Heart right ventricle (tissue), 16 donors: ENCODE data around the gene SLC16A8. TPM values are rescaled to one million over a fixed set of nuclear protein-coding genes. Genes with fewer than 3 reads are reported as not detected.

ENCODE experiments used
- ATAC-seq, 8 donors: fragments of 200-7000 bp; cut with Tn5 transposase; one replicate each; pipeline ENCODE4 v1.9.1; 2020; ENCODE audit warnings: mild to moderate bottlenecking in 8 of 8, moderate library complexity in 8 of 8, moderate number of reproducible peaks in 1 of 8
- DNase-seq, 2 donors: peaks; one replicate each; pipeline ENCODE4 v3.0.0-alpha.2; 2020
- H3K27ac ChIP-seq, 10 donors: fragments of 200-600 bp; sonication (generic) in 2 of 10; one replicate each; pipeline versions ENCODE4 v1.5.0 to v1.8.0; 2020 to 2022; ENCODE audit warnings: mild to moderate bottlenecking in 3 of 10
- H3K27me3 ChIP-seq, 7 donors: fragments of 200-600 bp; one replicate each; pipeline ENCODE4 v1.8.0; 2021 to 2022; ENCODE audit warnings: mild to moderate bottlenecking in 2 of 7
- H3K36me3 ChIP-seq, 9 donors: fragments of 200-600 bp; sonication (generic) in 1 of 9; one replicate each; pipeline versions ENCODE4 v1.5.0 to v1.8.0; 2020 to 2022; ENCODE audit warnings: mild to moderate bottlenecking in 2 of 9
- H3K4me1 ChIP-seq, 9 donors: fragments of 200-600 bp; sonication (generic) in 1 of 9; one replicate each; pipeline versions ENCODE4 v1.5.0 to v1.8.0; 2020 to 2022; ENCODE audit warnings: mild to moderate bottlenecking in 4 of 9
- H3K4me3 ChIP-seq, 10 donors: fragments of 200-600 bp; sonication (generic) in 2 of 10; one replicate each; pipeline versions ENCODE4 v1.5.0 to v1.8.0; 2020 to 2022; ENCODE audit warnings: mild to moderate bottlenecking in 7 of 10, moderate library complexity in 2 of 10
- H3K9me3 ChIP-seq, 11 donors: fragments of 200-600 bp in 10 of 11; sonication (generic) in 2 of 11; one replicate each; pipeline versions ENCODE4 v1.5.0 to v1.8.0; 2013 to 2022; ENCODE audit warnings: mild to moderate bottlenecking in 2 of 11, control low read depth in 1 of 11, moderate library complexity in 1 of 11
- WGBS, 2 donors: extraction: QIAGEN DNeasy Blood & Tissue Kit; methylation state at CpG; one replicate each; pipeline ENCODE4 v1.1.7; 2013; ENCODE audit warnings: inconsistent platforms in 1 of 2; 5-methylcytosine and 5-hydroxymethylcytosine counted together
- intact Hi-C, 10 donors: fragments of 100-400 bp; cut with DNase I; formaldehyde crosslinking; loops; one replicate each; pipeline versions ENCODE4 v1.11.1 to v1.14.2; 2022
- polyA plus RNA-seq, 2 donors: library from polyadenylated mRNA; stranded (reverse); fragments of 200-250 nt; gene quantifications; one replicate each; pipeline ENCODE4 v1.2.3, GENCODE V29; 2013
- total RNA-seq, 10 donors: library from RNA; stranded (reverse); fragmentation: NEBNext Ultra II Directional in 3 of 10; extraction: Animal tissue kit (Norgen Biotek cat#: 25700) in 3 of 10; gene quantifications; one replicate each; pipeline versions ENCODE4 v1.2.1 to v1.2.4, GENCODE V29; 2021 to 2023
- TF ChIP-seq, protein P1 (sequence below), 9 donors: fragments of 200-600 bp; sonication (generic) in 2 of 9; IDR thresholded peaks; one replicate each; pipeline versions ENCODE4 v1.5.0 to v1.8.0; 2021 to 2022; ENCODE audit warnings: antibody characterized with exemption in 9 of 9, mild to moderate bottlenecking in 5 of 9, moderate library complexity in 1 of 9
- donor health status: Arrhythmogenic right ventricular cardiomyopathy.
- donor health status: ischemic (EF 13 %, LVEDD 7.1; RV severe dilation, severe dysfunction).
- donor health status: healthy with polysubstance abuse.
- donor health status: DM: no; HTN: yes; CAD: no.
- donor health status: DM: no; HTN: no; CAD: no.
- donor health status: ischemic (EF 25% LVEDD 6.9; RV normal size, moderate dysfunction).
- donor health status: ischemic (EF 25% LVEDD 5.7; RV mildly dilated, moderate dysfunction).
- donor health status: healthy.
- donor health status: DM: yes; HTN: yes; CAD: no.
- donor health status: Ischemic cardiomyopathy.
- donor health status: ischemic (EF 35%, LVEDD 5.7; RV mildly dilated, moderate dysfunction).
- donor health status: nonischemic (EF 11% LVEDD 7.7; RV severe dilation, severe dysfunction).
- donor health status: DM: yes; HTN: yes; CAD: no.
- donor health status: PGD.
- donor health status: ischemic (EF 29% LVEDD 5.4; RV normal size, mild dysfunction).
- donor health status: nonischemic (EF 23%, LVEDD 6.1; RV moderate dilation, normal function).

The SLC16A8 gene
- total and polyA plus RNA-seq, 12 donors: 0.19 to 0.34 (median 0.22) TPM; not detected in 9

DNA sequence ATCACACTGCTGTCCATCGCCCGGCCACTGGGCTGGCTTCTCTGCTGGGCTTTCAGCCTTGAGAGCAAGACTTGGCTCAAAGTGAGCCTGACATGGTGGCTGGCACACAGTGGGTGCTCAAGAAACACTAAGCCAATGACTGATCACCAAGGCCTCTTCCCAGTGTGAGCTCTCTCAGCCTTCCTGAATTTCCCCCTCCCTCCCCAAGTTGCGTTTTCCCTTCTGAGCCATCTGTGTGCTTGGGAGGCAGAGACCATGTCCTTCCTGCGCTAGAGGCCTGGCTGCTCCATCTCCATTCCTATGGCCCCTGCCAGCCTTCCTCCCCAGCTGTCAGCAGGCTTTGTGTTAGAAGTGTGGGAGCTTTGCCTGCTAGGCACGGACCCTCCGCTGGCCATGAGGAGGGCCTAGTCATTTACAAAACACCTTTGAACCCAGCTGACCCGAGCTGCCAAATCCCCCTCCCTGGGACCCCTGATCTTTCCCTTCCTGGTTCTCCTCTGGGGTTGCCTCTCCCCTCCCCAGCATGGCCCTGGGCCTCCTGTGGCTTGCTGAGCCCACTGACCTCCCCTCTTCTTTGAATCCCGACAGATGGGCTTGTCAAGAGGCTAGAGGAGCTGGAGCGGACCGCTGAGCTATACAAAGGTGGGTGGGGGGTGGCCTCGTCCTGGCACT, 13.6 kb downstream of the SLC16A8 start:
- WGBS, 2 donors: 68 to 77% methylated on average over 11 of the region's 11 CpGs
- peaks cover 14 to 47% (median 37%) of the 10 kb centered on the region in 9 donors for H3K4me1 ChIP-seq
- H3K27me3 ChIP-seq: no peaks in the 10 kb centered on the region
- H3K9me3 ChIP-seq: no peaks in the 10 kb centered on the region
- DNase-seq (no peak), ATAC-seq (no peak)
- intact Hi-C loops: no loop called here
- peaks cover 0 to 95% (median 18%) of the 10 kb centered on the region in 9 donors for H3K36me3 ChIP-seq
- TF ChIP-seq, protein P1, sequence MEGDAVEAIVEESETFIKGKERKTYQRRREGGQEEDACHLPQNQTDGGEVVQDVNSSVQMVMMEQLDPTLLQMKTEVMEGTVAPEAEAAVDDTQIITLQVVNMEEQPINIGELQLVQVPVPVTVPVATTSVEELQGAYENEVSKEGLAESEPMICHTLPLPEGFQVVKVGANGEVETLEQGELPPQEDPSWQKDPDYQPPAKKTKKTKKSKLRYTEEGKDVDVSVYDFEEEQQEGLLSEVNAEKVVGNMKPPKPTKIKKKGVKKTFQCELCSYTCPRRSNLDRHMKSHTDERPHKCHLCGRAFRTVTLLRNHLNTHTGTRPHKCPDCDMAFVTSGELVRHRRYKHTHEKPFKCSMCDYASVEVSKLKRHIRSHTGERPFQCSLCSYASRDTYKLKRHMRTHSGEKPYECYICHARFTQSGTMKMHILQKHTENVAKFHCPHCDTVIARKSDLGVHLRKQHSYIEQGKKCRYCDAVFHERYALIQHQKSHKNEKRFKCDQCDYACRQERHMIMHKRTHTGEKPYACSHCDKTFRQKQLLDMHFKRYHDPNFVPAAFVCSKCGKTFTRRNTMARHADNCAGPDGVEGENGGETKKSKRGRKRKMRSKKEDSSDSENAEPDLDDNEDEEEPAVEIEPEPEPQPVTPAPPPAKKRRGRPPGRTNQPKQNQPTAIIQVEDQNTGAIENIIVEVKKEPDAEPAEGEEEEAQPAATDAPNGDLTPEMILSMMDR (IDR thresholded peaks at IDR 0.05): no peak
- H3K27ac ChIP-seq: peak overlapping the region; percentile 64 to 93 (median 84)
- H3K4me3 ChIP-seq: no peak overlapping the region

DNA sequence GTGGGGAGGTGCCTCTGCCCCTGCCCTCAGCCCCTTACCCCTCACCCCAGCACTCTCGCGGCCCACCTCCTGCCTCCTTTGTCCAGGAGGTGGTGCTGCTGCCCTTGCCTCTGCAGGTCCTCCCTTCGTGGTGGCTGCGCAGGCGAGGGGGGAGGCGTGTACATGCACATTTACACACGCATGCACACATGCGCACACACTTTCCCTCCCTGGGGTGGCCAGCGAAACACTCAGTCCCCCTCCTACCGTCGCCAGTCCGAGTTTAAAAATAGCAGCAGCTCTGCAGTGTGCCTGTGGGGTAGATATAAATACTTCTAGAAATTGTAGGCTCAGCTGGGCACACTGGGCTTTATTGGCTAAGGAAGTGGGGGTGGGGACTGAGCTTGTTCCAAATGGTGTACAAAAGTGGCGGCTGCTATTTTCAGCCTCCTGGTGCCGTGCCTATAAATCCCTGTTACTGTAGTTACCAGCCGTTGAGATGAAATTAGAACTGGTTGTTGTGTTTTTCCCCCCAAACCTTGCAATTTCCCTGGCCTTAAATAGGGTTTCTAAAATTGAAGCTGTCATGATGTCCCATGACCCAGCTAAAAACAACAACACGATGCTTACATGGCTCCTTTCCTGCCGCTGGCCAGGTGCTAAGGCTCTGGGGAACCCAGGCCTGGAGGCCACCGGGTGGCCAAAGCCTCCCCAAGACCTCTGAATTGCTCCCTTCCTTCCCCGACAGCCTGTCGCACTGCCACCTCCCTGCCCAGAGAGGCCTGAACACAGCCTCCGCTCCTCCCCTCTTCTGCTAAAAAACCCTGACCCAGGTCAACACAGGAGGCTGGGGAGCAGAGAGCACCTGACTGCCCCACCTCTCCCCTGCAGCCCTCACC, 14.4 kb downstream of the SLC16A8 start:
- peak; percentile 81 to 85 for DNase-seq
- H3K4me3 ChIP-seq: peak overlapping the region in 6 of 10 donors; percentile 17 to 29 (median 22)
- H3K27me3 ChIP-seq: no peaks in the 10 kb centered on the region
- peaks cover 14 to 47% (median 37%) of the 10 kb centered on the region in 9 donors for H3K4me1 ChIP-seq
- WGBS, 2 donors: 40 to 51% methylated on average over 21 of the region's 21 CpGs
- no peaks in the 10 kb centered on the region for H3K9me3 ChIP-seq
- peak overlapping the region; percentile 72 to 93 (median 86) for H3K27ac ChIP-seq
- intact Hi-C loops: loop anchor here in 1 of 10 donors (10.0 kb wide), 1 partner anchor 505 kb away; the partner anchor contains the start of gene DMC1
- TF ChIP-seq, protein P1 (IDR thresholded peaks at IDR 0.05): peak; percentile 34 to 76 (median 61)
- ATAC-seq: peak; percentile 82 to 92 (median 89)
- H3K36me3 ChIP-seq: peaks cover 0 to 95% (median 25%) of the 10 kb centered on the region in 9 donors

DNA sequence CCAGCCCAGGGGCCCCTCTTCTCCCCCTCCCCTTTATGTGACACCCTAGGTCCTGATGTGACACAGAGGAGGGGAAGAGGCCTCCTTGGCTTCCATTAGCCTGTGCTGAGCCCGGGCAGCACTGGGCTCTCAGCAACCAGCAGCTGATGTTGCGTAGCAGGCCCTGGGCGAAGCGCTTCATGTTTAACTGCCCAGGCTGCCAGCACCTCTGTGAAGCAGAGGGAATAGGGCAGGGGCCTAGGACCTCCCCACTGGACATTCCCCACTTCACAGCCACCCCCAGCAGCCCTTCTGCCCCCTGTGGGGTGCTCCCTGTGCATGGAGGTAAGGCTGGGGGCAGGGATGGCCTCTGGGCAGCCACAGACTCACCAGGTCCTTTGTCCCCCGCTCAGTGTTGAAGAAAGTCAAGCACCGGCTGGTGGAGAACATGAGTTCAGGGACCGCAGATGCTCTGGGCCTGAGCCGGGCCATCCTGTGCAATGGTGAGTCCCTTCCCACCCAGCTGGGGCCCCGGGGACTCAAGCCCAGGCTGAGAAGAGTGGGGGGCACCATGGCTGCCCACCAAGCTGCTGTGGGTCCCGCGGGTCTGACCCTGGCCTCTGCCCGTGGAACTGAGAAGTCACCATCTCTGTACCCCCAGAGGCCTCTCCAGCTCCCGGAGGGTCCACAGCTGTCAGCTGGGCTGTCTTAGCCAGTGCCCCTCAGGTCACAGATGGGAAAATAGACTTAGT, 15.2 kb downstream of the SLC16A8 start:
- Histone ChIP-seq H3K27me3 (no peaks in the 10 kb centered on the region), H3K9me3 (no peaks in the 10 kb centered on the region), H3K4me3 (peak overlapping the region in 6 of 10 donors; percentile 17 to 29 (median 22)), H3K36me3 (peaks cover 0 to 95% (median 32%) of the 10 kb centered on the region in 9 donors), H3K27ac (peak overlapping the region; percentile 68 to 93 (median 86)), H3K4me1 (peaks cover 14 to 47% (median 37%) of the 10 kb centered on the region in 9 donors)
- no peak for DNase-seq
- TF ChIP-seq, protein P1 (IDR thresholded peaks at IDR 0.05): no peak
- intact Hi-C loops: loop anchor here in 1 of 10 donors (10.0 kb wide), 1 partner anchor 506 kb away; the partner anchor contains the start of gene DMC1
- WGBS, 2 donors: 61 to 65% methylated on average over 13 of the region's 13 CpGs
- peak in 7 of 8 donors; percentile 1 to 31 (median 15) for ATAC-seq
